Measurements from ENCODE around the gene ALDH1B1. TPM values are rescaled to one million over a fixed set of nuclear protein-coding genes. Genes with fewer than 3 reads are reported as not detected.
"Not testable (repeated sequence)": the region's sequence is repeated elsewhere in the genome, so short reads cannot be mapped to it uniquely, and the experiment has no call there.

Gene ALDH1B1
- total RNA-seq, 2 donors from 2014 or later = 15.6 to 29.1 TPM

DNA sequence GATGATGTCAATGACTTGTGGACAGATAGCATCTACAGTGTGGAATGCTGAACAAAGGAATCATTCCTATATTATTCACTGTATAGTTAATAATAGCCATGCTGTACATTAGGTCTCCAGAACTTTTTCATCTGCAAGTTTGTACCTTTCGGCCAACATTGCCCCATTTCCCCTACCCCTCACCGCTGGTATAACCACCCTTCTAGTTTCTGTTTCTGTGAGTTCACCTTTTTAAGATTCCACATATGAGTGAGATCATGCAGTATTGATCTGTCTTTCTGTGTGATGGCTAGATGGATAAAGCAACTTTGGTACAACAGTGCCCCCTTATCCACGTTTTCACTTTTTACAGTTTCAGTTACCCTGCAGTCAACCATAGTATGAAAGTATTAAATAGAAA, 18.8 kb upstream of the ALDH1B1 start:
- Mint-ChIP-seq H3K36me3 (ENCODE audit: low read depth) (no peaks in the 10 kb centered on the region), H3K4me3 (no peak overlapping the region), H3K4me1 (no peaks in the 10 kb centered on the region), H3K27ac (no peak overlapping the region), H3K27me3 (peaks cover 7% of the 10 kb centered on the region), H3K9me3 (no peaks in the 10 kb centered on the region)
- peak; percentile 31 for ATAC-seq (replicated peaks)

DNA sequence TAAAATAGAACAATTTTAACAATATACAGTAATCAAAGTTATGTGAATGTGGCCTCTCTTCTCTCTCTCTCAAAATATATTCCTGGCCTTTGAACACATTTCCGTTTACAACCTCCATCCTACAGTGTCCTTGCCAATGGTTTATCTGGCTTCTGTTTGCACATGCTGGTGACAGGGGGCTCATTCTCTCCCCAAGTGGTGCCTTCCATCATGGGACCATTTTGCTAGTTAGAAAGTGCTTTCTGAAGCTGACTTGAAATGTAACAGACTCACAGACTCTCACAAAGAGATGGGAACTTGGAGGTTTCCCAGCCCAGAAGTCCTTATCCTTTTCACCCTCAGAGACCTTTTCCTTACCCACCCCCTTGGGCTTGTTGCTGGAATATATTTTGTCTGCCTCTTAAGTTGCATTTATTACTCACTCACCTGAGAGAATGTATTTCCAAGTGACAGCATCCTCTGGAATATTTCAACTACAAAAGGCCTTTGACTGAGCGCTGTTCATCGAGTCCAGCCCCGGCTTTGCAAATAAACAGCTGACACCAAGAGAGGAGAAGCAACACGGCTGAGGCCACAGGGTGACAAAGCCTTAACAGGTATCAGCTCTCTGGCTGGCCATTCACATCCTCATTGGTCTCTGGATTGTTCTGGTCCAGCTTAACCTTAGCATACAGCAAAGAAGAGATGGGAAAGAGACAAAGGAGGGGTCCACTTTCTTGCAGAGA, 17.5 kb upstream of the ALDH1B1 start:
- Mint-ChIP-seq H3K36me3 (ENCODE audit: low read depth) (no peaks in the 10 kb centered on the region), H3K27ac (no peak overlapping the region), H3K4me1 (no peaks in the 10 kb centered on the region), H3K4me3 (no peak overlapping the region), H3K27me3 (peaks cover 7% of the 10 kb centered on the region), H3K9me3 (no peaks in the 10 kb centered on the region)
- no peak for ATAC-seq (replicated peaks)

DNA sequence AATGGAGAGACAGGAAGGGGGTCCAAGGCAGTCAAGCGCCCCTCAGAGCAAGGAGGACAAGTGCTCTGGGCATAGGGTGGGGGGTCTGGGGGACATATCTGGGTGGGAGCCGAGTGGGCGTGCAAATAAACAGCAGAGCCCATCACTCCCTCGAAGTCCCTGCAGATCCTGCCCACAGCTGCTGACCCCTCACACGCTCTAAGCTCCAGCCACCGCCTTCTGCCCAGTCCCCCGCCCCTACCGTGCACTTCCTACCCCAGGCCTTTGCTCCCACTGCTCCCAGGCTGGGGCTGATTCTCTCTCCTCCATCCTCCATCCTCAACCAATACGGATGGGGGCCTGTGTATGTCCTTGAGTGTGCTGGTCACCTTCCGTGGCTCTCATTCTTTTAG, 16.9 kb upstream of the ALDH1B1 start:
- Mint-ChIP-seq H3K27ac (no peak overlapping the region), H3K36me3 (ENCODE audit: low read depth) (no peaks in the 10 kb centered on the region), H3K4me3 (no peak overlapping the region), H3K4me1 (no peaks in the 10 kb centered on the region), H3K27me3 (peaks cover 7% of the 10 kb centered on the region), H3K9me3 (no peaks in the 10 kb centered on the region)
- ATAC-seq (replicated peaks) = no peak

DNA sequence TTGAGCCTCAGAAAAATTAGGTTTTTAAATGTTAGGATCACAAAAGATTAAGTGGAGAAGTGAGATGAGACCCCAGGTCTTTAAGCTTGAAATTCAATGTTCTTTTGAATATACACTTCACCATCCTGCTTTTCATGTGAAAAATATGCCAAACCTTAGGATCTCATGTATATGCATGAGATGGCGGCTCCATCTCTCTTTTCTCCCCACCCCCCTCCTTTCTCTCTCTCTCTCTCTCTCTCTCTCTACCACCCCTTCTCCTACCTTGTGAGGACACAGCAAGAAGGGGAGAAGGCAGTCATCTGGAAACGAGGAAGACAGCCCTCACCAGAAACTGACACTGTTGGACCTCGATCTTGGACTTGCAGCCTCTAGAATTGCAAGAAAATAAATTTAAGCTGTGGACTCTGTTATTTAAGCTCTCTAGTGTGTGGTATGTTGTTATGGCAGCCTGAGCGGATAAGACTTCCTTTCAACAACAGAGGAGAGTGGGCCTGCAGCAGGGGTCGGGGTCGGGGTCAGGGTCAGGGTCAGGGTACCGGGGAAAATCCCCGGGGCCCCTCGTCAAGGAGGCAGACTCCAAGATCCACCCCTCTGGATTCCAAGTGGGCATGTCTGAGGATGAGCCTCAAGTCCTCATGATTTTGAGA, 16.4 kb upstream of the ALDH1B1 start:
- H3K36me3 Mint-ChIP-seq (ENCODE audit: low read depth) = no peaks in the 10 kb centered on the region
- no peak for ATAC-seq (replicated peaks)
- H3K27ac Mint-ChIP-seq = no peak overlapping the region
- H3K27me3 Mint-ChIP-seq = peaks cover 7% of the 10 kb centered on the region
- H3K4me3 Mint-ChIP-seq = no peak overlapping the region
- H3K4me1 Mint-ChIP-seq = no peaks in the 10 kb centered on the region
- H3K9me3 Mint-ChIP-seq = no peaks in the 10 kb centered on the region

DNA sequence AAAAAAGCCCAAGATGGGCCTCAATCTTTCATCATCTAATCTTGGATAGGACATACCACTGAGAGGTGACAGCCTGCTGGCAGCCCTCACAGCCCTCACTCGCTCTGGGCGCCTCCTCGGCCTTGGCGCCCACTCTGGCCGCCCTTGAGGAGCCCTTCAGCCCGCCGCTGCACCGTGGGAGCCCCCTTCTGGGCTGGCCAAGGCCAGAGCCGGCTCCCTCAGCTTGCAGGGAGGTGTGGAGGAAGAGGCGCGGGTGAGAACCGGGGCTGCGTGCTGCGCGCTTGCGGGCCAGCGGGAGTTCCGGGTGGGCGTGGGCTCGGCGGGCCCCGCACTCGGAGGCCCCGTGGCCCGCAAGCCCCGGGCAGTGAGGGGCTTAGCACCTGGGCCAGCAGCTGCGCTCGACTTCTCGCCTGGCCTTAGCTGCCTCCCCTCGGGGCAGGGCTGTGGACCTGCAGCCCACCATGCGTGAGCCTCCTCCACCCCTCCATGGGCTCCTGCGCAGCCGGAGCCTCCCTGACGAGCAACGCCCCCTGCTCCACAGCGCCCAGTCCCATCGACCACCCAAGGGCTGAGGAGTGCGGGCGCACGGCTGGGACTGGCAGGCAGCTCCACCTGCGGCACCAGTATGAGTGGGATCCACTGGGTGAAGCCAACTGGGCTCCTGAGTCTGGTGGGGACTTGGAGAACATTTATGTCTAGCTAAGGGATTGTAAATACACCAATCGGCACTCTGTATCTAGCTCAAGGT, 15.0 kb upstream of the ALDH1B1 start:
- H3K36me3 Mint-ChIP-seq (ENCODE audit: low read depth); H3K27me3 Mint-ChIP-seq; H3K27ac Mint-ChIP-seq; H3K4me3 Mint-ChIP-seq; H3K9me3 Mint-ChIP-seq; H3K4me1 Mint-ChIP-seq; ATAC-seq (replicated peaks): not testable (repeated sequence)

DNA sequence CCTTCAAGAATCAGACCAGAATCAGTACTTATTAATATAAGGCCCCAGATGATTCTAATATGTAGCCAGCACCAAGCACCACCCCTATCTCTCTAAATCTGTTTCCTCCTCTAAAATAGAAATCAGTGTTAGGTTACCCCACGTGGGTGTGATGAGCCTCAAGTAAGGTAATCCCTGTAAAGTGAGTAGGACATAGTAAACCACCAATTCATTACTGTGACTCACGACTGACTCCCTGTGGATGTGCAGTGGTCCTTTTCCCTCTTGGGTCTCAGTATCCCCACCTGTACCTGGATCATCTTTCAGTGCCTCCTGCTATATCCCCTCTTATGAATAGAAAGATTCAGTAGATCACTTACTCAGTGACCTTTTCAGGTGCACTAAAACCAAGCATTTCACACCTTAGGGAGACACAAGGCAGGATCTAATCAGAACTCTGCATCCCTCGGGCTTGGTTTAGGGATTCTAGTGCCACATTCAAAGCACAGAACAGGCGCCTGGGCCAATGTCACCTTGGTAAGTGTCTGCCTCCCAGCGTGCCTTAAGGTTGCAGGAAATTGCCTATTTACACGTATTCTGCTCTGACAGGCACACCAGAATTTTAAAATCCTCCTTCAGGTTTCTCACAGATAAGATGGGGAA, 12.2 kb upstream of the ALDH1B1 start:
- H3K27me3 Mint-ChIP-seq = peaks cover 11% of the 10 kb centered on the region
- H3K27ac Mint-ChIP-seq = no peak overlapping the region
- no peaks in the 10 kb centered on the region for H3K36me3 Mint-ChIP-seq (ENCODE audit: low read depth)
- no peaks in the 10 kb centered on the region for H3K9me3 Mint-ChIP-seq
- no peak for ATAC-seq (replicated peaks)
- H3K4me3 Mint-ChIP-seq = no peak overlapping the region
- no peaks in the 10 kb centered on the region for H3K4me1 Mint-ChIP-seq

DNA sequence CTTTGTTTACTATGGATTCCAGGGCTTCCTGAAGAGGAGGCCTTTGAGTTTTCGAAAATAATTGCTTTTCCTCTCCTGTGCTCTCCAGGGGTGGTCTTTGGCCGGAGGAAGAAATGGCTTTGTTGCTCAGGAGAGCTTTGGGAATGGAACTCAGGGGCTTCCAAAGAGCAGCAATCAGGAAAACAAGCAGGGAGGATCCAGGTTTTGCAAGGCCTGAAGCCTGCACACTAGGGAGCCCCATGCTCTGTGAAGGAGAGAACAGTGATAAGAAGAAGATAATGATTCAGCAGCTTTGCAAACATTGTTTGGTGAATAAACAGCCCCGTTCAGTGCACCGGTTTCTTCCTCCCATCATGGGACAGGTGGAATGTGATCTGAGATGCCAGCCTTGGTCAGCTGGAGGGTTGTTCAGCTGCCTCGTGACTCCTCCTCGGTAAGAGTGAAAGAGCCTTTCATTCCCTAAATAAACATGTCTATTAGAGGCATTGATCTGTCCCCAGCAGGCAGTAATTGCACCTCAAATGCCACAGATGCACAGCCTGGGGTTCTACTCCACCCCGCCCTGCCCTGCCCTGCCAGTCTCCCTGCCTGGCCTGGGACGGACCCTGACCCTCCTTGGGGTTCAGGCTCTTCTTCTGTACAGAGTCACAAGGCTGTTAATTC, 11.5 kb upstream of the ALDH1B1 start:
- H3K9me3 Mint-ChIP-seq = no peaks in the 10 kb centered on the region
- H3K4me3 Mint-ChIP-seq = no peak overlapping the region
- H3K4me1 Mint-ChIP-seq = no peaks in the 10 kb centered on the region
- ATAC-seq (replicated peaks) = no peak
- peaks cover 12% of the 10 kb centered on the region for H3K27me3 Mint-ChIP-seq
- no peaks in the 10 kb centered on the region for H3K36me3 Mint-ChIP-seq (ENCODE audit: low read depth)
- H3K27ac Mint-ChIP-seq = no peak overlapping the region

DNA sequence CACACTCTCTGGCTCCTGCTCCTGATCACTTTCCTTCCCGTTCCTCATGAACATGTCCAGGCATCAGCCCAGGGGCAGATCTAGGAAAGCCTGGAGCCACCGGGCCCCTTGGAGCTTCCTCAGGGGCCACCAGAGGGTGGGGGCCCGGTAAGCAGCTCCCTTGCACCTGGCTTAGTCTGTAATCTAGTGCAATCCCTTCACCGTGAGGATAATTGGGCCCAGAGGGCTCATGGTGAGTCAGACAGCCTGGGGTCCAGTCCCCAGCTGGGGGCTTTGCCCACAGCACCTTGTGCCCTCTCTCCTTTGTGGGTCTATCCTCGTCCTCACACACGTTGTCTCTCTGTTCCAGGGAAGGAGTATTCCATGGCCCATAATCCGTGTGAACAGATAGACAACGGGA, 10.4 kb upstream of the ALDH1B1 start:
- peaks cover 12% of the 10 kb centered on the region for H3K27me3 Mint-ChIP-seq
- no peak overlapping the region for H3K4me3 Mint-ChIP-seq
- no peaks in the 10 kb centered on the region for H3K36me3 Mint-ChIP-seq (ENCODE audit: low read depth)
- no peaks in the 10 kb centered on the region for H3K4me1 Mint-ChIP-seq
- ATAC-seq (replicated peaks) = no peak
- no peak overlapping the region for H3K27ac Mint-ChIP-seq
- no peaks in the 10 kb centered on the region for H3K9me3 Mint-ChIP-seq

DNA sequence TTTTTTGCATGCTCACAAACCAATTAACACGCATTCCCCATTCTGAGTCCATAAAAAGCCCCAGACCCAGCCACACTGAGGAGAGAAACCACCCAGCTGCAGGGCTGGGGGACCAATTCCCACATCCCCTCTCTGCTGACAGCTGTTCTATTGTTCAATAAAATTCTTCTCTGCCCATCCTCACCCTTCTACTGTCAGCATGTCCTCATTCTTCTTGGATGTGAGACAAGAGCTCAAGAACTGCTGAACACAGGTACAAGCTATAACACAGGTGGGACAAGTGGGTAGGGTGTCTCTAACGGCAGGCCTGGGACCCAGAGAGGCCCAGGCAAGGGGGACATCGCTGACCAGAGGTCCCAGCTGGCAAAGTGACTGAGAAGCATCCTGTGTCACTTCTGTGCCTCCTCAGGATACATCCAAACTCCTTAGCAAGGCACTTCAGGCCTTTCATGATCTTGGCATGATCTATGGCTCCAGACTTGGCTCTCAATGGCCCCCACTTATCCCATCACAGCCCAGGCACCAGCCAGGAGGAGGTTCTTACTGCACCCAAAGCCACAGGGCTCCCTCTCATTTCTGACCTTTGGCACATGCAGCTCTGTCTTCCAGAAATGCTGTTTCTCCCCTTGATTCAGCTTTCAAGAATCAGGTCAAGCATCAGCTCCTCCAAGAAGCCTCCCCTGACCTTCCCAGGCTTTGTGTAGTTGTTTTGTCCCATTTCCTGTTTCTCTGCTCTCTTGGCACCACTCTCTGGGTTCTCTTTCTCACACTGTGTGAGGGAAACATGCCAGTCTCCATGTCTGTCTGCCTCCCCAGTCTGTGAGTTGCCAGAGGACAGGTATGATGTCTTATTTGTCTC, 7.3 kb upstream of the ALDH1B1 start:
- Mint-ChIP-seq H3K27me3 (peaks cover 12% of the 10 kb centered on the region), H3K4me1 (no peaks in the 10 kb centered on the region), H3K9me3 (no peaks in the 10 kb centered on the region), H3K4me3 (no peak overlapping the region), H3K36me3 (ENCODE audit: low read depth) (no peaks in the 10 kb centered on the region), H3K27ac (no peak overlapping the region)
- ATAC-seq (replicated peaks) = no peak

DNA sequence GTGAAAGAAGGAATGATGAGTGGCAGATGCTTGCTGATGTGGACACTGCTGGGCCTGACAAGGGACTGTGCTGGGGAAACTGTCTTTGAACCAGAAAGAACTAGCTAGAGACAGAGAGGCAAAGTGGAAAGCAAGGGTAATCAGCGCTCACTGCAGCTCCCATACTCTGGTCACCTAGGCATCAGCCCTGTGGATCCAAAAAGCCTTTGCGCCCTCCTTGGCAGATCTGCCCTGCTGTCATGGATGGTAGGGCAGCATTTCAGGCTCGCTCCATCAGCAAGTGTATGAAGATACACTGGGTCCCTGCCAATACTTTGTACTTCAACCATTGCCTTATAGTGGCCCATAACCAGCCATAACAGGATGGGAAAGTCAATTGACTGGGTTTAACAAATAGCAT, 6.6 kb upstream of the ALDH1B1 start:
- peaks cover 14% of the 10 kb centered on the region for H3K27me3 Mint-ChIP-seq
- no peak for ATAC-seq (replicated peaks)
- H3K36me3 Mint-ChIP-seq (ENCODE audit: low read depth) = no peaks in the 10 kb centered on the region
- no peak overlapping the region for H3K27ac Mint-ChIP-seq
- H3K4me1 Mint-ChIP-seq = no peaks in the 10 kb centered on the region
- H3K4me3 Mint-ChIP-seq = no peak overlapping the region
- no peaks in the 10 kb centered on the region for H3K9me3 Mint-ChIP-seq

DNA sequence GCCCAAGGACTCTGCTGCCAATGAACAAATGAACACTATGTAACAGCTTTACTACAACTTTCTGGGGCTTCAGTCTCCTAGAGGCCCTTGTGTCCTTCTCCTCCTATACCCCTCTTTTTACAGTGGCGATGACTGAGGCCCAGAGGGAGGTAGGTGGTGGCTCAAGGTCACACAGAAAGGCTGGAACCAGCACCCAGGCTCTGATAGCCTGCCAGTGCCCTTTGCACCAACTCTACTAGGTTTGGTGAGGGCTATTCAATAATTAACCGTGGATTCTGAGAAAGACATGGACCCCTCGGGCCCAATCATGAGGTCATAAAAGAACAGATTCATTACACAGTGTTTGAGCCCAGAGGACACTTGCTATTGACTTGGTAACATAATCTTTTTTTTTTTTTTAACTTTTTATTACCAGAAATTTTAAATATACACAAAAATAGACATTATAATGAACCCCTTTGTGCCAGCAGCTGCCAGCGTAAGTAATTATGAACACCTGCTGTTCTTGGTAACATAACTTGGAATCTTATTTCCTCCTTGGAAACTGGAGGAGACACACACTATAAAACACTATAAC, 6.1 kb upstream of the ALDH1B1 start:
- Mint-ChIP-seq H3K36me3 (ENCODE audit: low read depth) (no peaks in the 10 kb centered on the region), H3K4me3 (no peak overlapping the region), H3K9me3 (no peaks in the 10 kb centered on the region), H3K27me3 (peaks cover 15% of the 10 kb centered on the region), H3K4me1 (no peaks in the 10 kb centered on the region), H3K27ac (no peak overlapping the region)
- no peak for ATAC-seq (replicated peaks)

DNA sequence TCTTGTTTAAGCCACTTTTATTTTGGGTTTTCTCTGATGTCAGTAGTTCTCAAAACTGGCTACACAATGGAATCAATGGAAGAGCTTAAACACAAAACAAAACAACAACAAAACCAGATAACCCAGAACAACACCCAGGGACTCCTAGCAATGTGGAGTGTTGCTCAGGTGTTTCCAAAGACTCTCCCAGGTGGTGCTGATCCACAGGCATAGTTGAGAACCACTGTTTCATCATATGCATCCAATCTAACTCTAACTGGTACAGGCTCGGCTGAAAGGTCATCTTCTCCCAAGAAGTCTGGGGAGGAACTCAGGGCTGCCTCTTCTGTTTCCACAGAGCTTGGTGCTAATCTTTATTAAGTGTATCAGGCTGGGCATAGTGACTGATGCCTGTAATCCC, 5.4 kb upstream of the ALDH1B1 start:
- Mint-ChIP-seq H3K4me1 (no peaks in the 10 kb centered on the region), H3K36me3 (ENCODE audit: low read depth) (no peaks in the 10 kb centered on the region), H3K27me3 (peaks cover 15% of the 10 kb centered on the region), H3K4me3 (no peak overlapping the region), H3K27ac (no peak overlapping the region), H3K9me3 (no peaks in the 10 kb centered on the region)
- no peak for ATAC-seq (replicated peaks)

DNA sequence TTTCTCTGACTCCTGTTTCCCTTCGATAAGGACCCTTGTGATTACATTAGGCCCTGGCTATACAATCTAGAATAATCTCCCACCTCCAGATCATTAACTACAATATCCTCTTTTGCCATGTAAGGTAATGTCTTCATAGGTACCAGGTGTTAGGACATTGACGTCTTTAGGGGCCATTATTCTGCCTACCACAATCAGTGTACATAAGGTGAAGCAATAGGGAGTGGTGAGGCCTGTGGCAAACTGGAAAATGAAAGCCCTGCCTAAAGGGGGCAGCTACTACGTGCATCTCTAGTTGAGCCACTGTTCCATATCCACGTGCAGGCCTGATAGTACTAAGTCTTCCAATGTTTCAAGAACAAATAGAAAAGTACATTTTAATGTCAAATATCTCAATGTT, 4.8 kb upstream of the ALDH1B1 start:
- Mint-ChIP-seq H3K4me1 (no peaks in the 10 kb centered on the region), H3K36me3 (ENCODE audit: low read depth) (no peaks in the 10 kb centered on the region), H3K9me3 (no peaks in the 10 kb centered on the region), H3K27ac (no peak overlapping the region), H3K27me3 (peaks cover 15% of the 10 kb centered on the region), H3K4me3 (no peak overlapping the region)
- ATAC-seq (replicated peaks) = no peak
